ENCODE data around the gene SDK1.

The SDK1 gene

DNA sequence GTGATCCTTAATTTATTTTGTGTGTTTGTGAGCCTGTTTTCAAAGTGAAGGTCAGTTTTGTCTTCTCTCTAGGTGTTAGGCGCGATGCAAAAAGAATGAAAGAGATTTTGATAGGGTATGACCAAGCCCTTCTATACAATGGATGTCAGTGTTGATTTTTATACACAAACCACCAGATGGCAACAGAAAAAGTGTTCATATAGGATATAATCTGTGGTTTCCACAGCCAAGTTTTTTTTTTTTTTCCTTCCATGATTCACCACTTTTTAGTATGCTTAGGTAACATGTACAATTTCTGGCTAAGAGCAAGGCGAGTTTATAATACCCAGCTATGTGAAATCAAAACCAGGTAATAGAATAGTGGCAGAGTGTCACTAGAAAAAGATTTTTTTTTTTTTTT is 8.1 kb downstream of the SDK1 start:
- in situ Hi-C loops (cut with HindIII; ENCODE audit: low sequenced_read_pairs) = loop anchor here (5.0 kb wide), 2 partner anchors 33 to 173 kb away; no protein-coding TSS in a partner anchor
- no peak overlapping the region for H3K4me3 ChIP-seq (ENCODE audit: low read depth, low read length)
- no peak for DNase-seq (ENCODE audit: low read depth)
- TF ChIP-seq, protein P1, sequence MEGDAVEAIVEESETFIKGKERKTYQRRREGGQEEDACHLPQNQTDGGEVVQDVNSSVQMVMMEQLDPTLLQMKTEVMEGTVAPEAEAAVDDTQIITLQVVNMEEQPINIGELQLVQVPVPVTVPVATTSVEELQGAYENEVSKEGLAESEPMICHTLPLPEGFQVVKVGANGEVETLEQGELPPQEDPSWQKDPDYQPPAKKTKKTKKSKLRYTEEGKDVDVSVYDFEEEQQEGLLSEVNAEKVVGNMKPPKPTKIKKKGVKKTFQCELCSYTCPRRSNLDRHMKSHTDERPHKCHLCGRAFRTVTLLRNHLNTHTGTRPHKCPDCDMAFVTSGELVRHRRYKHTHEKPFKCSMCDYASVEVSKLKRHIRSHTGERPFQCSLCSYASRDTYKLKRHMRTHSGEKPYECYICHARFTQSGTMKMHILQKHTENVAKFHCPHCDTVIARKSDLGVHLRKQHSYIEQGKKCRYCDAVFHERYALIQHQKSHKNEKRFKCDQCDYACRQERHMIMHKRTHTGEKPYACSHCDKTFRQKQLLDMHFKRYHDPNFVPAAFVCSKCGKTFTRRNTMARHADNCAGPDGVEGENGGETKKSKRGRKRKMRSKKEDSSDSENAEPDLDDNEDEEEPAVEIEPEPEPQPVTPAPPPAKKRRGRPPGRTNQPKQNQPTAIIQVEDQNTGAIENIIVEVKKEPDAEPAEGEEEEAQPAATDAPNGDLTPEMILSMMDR (IDR thresholded peaks at IDR 0.05; ENCODE audit: low read depth, low read length, missing control alignments) = no peak

DNA sequence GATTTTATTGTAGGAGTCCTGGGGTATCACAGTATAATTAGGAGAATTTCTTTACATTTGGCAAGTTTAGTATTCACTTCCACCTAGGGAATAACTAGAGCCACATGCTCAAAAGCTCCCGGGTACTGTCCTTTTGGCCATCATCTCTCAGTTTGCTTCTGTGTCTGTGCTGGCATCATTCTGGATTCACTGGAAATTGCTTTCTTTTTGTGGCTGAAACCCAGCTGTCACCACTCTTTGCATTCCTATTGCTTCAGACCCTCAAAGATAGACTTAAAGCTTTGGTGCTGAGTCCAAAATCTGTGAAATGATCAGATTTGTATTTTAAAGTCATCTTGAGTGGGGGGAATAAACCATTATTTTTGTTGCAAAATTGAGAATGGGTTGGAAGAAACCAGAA is 8.9 kb downstream of the SDK1 start:
- no peak overlapping the region for H3K4me3 ChIP-seq (ENCODE audit: low read depth, low read length)
- TF ChIP-seq, protein P1 (IDR thresholded peaks at IDR 0.05; ENCODE audit: low read depth, low read length, missing control alignments) = no peak
- no peak for DNase-seq (ENCODE audit: low read depth)
- in situ Hi-C loops (cut with HindIII; ENCODE audit: low sequenced_read_pairs) = loop anchor here (5.0 kb wide), 2 partner anchors 32 to 172 kb away; no protein-coding TSS in a partner anchor

DNA sequence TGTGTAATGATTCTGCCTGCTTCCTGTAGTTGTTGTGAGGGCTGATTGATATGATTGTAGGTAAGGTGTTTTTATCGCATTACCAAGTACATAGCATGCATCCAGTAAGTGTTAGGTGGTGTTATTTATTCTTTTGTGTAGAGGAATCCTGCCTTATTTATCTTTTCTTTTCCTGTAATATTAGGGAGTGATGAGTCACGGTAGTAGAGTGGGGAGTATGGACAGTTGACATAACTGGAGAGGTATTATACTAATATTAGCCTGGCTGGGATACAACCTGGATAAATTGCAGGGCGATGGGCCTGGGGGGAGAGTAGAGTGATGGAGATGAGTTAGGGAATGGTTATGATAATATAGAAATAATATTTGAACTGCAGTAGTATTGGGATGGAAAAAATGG is 9.8 kb downstream of the SDK1 start:
- no peak overlapping the region for H3K4me3 ChIP-seq (ENCODE audit: low read depth, low read length)
- TF ChIP-seq, protein P1 (IDR thresholded peaks at IDR 0.05; ENCODE audit: low read depth, low read length, missing control alignments) = no peak
- in situ Hi-C loops (cut with HindIII; ENCODE audit: low sequenced_read_pairs) = no loop called here
- DNase-seq (ENCODE audit: low read depth) = no peak

DNA sequence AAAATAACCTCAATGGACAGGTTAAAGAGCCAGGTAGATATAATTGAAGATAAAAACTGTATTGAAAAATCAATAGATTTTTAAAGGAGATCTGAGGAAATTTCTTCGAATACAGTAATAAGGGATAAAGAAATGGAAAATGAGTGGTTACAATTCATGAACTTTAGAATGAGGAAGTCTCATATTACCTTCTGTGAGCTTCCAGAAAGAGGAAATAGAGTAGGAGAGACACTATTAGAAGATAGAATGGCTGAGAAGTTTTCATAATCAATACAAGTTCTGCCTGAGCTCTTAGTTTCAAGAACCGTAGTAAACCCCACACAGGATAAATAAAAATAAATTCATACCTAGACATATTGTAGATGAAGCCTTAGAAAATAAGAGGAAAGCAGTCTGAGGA is 11.5 kb downstream of the SDK1 start:
- H3K4me3 ChIP-seq (ENCODE audit: low read depth, low read length) = no peak overlapping the region
- in situ Hi-C loops (cut with HindIII; ENCODE audit: low sequenced_read_pairs) = no loop called here
- DNase-seq (ENCODE audit: low read depth) = no peak
- TF ChIP-seq, protein P1 (IDR thresholded peaks at IDR 0.05; ENCODE audit: low read depth, low read length, missing control alignments) = no peak

DNA sequence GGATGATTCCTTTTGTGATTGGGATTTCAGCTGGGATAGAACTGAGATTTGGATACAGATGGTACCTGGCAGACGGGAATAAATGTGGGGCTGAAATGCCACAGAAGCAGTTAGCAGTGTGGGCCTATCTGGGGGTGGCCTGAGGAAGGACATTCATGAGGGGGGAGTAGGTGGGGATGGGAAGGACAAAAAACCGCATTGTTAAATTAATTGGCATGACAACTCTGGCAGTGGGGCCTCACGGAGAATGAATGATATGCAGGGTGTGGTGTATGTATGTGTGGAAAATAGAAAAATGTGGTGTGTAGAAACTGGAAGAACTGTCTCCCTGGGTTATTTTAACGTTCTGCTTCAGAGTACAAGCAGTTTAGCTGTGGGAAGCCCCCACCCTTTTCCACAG is 17.8 kb downstream of the SDK1 start:
- TF ChIP-seq, protein P1 (IDR thresholded peaks at IDR 0.05; ENCODE audit: low read depth, low read length, missing control alignments) = no peak
- DNase-seq (ENCODE audit: low read depth) = no peak
- no peak overlapping the region for H3K4me3 ChIP-seq (ENCODE audit: low read depth, low read length)
- in situ Hi-C loops (cut with HindIII; ENCODE audit: low sequenced_read_pairs) = no loop called here

DNA sequence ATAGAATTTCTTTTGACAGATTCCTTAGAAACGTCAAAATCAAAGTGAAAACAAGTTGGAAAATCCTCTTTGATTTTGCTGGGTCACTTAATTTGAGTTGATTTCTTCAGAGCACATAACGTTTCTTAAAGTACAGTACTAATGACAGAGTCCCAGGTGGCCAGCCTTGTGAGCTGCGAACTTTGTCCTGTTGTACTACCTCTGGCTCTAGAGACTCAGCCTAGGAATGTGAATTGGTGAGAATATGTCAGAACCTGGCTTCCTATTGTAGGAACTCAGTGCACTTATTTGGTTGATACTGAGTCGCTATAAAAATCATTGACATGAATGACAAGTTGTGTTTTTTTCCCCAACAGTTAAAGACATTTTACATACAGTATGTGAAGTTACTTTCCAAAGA is 20.2 kb downstream of the SDK1 start:
- in situ Hi-C loops (cut with HindIII; ENCODE audit: low sequenced_read_pairs) = no loop called here
- no peak overlapping the region for H3K4me3 ChIP-seq (ENCODE audit: low read depth, low read length)
- TF ChIP-seq, protein P1 (IDR thresholded peaks at IDR 0.05; ENCODE audit: low read depth, low read length, missing control alignments) = no peak
- no peak for DNase-seq (ENCODE audit: low read depth)

DNA sequence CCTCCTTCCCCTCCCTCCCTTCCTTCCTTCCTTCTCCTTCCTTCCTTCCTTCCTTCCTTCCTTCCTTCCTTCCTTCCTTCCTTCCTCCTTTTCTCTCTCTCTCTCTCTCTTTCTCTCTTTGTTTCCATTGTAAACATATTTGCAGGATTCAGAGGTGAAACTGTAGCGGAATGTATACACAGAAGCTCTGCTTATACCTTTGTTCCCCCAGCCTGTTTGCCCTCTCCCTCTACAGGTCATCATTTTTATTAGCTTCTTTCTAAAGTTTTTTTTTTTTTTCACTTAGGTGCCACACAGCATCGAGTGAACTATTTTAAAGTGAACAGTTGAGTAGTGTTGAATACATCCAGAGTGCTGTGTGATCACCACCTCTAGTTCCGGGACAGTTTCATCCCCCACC is 20.7 kb downstream of the SDK1 start:
- no peak overlapping the region for H3K4me3 ChIP-seq (ENCODE audit: low read depth, low read length)
- DNase-seq (ENCODE audit: low read depth) = no peak
- TF ChIP-seq, protein P1 (IDR thresholded peaks at IDR 0.05; ENCODE audit: low read depth, low read length, missing control alignments) = no peak
- in situ Hi-C loops (cut with HindIII; ENCODE audit: low sequenced_read_pairs) = no loop called here

Data from astrocyte of the cerebellum (primary cell).